GM23338 (cell line): ENCODE results near the gene ITGAV. TPM values are rescaled to one million over a fixed set of nuclear protein-coding genes. Genes with fewer than 3 reads are reported as not detected.

Experiments used
- ATAC-seq: fragments of 200-7000 bp; cut with Tn5 transposase; 3 replicates; pipeline ENCODE4 v1.9.1; 2020
- DNase-seq: peaks from one replicate; pipeline ENCODE4 v3.0.0-alpha.2; 2015; ENCODE audit warnings: low spot score
- H2AFZ ChIP-seq: fragments of 200-600 bp; sonication (generic); 2 replicates; pipeline ENCODE4 v1.8.0; 2016; ENCODE audit warnings: antibody characterized with exemption, mild to moderate bottlenecking, moderate library complexity
- H3F3A ChIP-seq: fragments of 200-600 bp; sonication (generic); replicated peaks from 2 replicates; pipeline ENCODE4 v1.8.0; 2017; ENCODE audit warnings: antibody characterized with exemption, mixed run types, low read depth
- H3K27ac ChIP-seq: fragments of 200-600 bp; sonication (generic); 2 replicates; pipeline ENCODE4 v1.6.1; 2016; ENCODE audit warnings: low read depth
- H3K27me3 ChIP-seq: fragments of 200-600 bp; sonication (generic); 2 replicates; pipeline ENCODE4 v1.8.0; 2016; ENCODE audit warnings: mild to moderate bottlenecking, mixed run types, moderate library complexity; ENCODE audit not compliant: insufficient read depth
- H3K36me3 ChIP-seq: fragments of 200-600 bp; sonication (generic); 2 replicates; pipeline ENCODE4 v1.8.0; 2016; ENCODE audit warnings: mild to moderate bottlenecking; ENCODE audit not compliant: insufficient read depth
- H3K4me1 ChIP-seq: fragments of 200-600 bp; sonication (generic); 2 replicates; pipeline ENCODE4 v1.8.0; 2016; ENCODE audit warnings: mild to moderate bottlenecking, moderate library complexity; ENCODE audit not compliant: insufficient read depth
- H3K4me2 ChIP-seq: fragments of 200-600 bp; sonication (generic); 2 replicates; pipeline ENCODE4 v1.7.1; 2017; ENCODE audit warnings: mixed run types
- H3K4me3 ChIP-seq: fragments of 200-600 bp; sonication (generic); 2 replicates; pipeline ENCODE4 v1.6.1; 2016; ENCODE audit warnings: mixed run types
- H3K79me2 ChIP-seq: fragments of 200-600 bp; sonication (generic); replicated peaks from 2 replicates; pipeline ENCODE4 v1.8.0; 2017; ENCODE audit warnings: mild to moderate bottlenecking; ENCODE audit not compliant: insufficient read depth
- H3K9me2 ChIP-seq: fragments of 200-600 bp; sonication (generic); 2 replicates; pipeline ENCODE4 v1.8.0; 2017; ENCODE audit not compliant: insufficient read depth
- H4K20me1 ChIP-seq: fragments of 200-600 bp; sonication (generic); replicated peaks from 2 replicates; pipeline ENCODE4 v1.8.0; 2017; ENCODE audit warnings: mild to moderate bottlenecking; ENCODE audit not compliant: insufficient read depth
- H3K27ac Mint-ChIP-seq: 2 replicates; pipeline ENCODE4 v1.8.0; 2020; ENCODE audit warnings: inconsistent platforms, mild to moderate bottlenecking, moderate library complexity, mixed read lengths
- H3K27me3 Mint-ChIP-seq: 3 replicates; pipeline ENCODE4 v1.8.0; 2022; ENCODE audit warnings: low read depth, mild to moderate bottlenecking, moderate library complexity, mixed read lengths, inconsistent platforms; ENCODE audit not compliant: insufficient read depth, poor library complexity
- H3K36me3 Mint-ChIP-seq: 3 replicates; pipeline ENCODE4 v1.8.0; 2021; ENCODE audit warnings: low read depth, mild to moderate bottlenecking, inconsistent platforms, moderate library complexity, mixed read lengths
- H3K4me1 Mint-ChIP-seq: 3 replicates; pipeline ENCODE4 v1.8.0; 2020; ENCODE audit warnings: mild to moderate bottlenecking, inconsistent platforms, mixed read lengths
- H3K4me3 Mint-ChIP-seq: 3 replicates; pipeline ENCODE4 v1.8.0; 2021; ENCODE audit warnings: moderate library complexity, mild to moderate bottlenecking, inconsistent platforms, mixed read lengths
- H3K9me3 Mint-ChIP-seq: 3 replicates; pipeline ENCODE4 v1.8.0; 2020; ENCODE audit warnings: moderate library complexity, mild to moderate bottlenecking, inconsistent platforms, mixed read lengths
- ETS1 ChIP-seq: IDR thresholded peaks from 2 replicates; pipeline ENCODE4 v1.6.1; 2016; ENCODE audit warnings: antibody characterized with exemption
- JUNB ChIP-seq: IDR thresholded peaks from one replicate; pipeline ENCODE4 v1.6.1; 2016; ENCODE audit warnings: antibody characterized with exemption; ENCODE audit not compliant: unreplicated experiment
- REST ChIP-seq: IDR thresholded peaks from one replicate; pipeline ENCODE4 v1.6.1; 2018; ENCODE audit warnings: antibody characterized with exemption; ENCODE audit not compliant: unreplicated experiment
- STAT1 ChIP-seq: IDR thresholded peaks from one replicate; pipeline ENCODE4 v1.6.1; 2016; ENCODE audit warnings: antibody characterized with exemption; ENCODE audit not compliant: unreplicated experiment
- ZNF331 ChIP-seq: fragments of 250-450 bp; sonication (Bioruptor Pico); IDR thresholded peaks from 2 replicates; pipeline ENCODE4 v1.5.0; 2020; ENCODE audit warnings: low read depth, mild to moderate bottlenecking, moderate library complexity
- ZNF462 ChIP-seq: fragments of 250-450 bp; sonication (Bioruptor Pico); IDR thresholded peaks from 2 replicates; pipeline ENCODE4 v1.5.0; 2020; ENCODE audit warnings: mild to moderate bottlenecking, moderate library complexity
- polyA plus RNA-seq: library from polyadenylated mRNA; unstranded; fragments of >200 nt; fragmentation: Nextera tagmentation; extraction: Ambion mirVana; gene quantifications from 2 replicates; pipeline ENCODE4 v1.2.1, GENCODE V29; 2016
- total RNA-seq: library from RNA; depleted of rRNA; stranded (reverse); fragments of >200 nt; shearing (Covaris generic); gene quantifications from 2 replicates; pipeline ENCODE4 v1.2.3, GENCODE V29; 2014
- TF ChIP-seq, protein P1 (sequence below), 2 experiments: fragments of 200-600 bp in 1 of 2; sonication (generic) in 1 of 2; conservative IDR thresholded peaks; 2 replicates each; pipeline versions ENCODE4 v1.5.1 to v1.6.1; 2016 to 2017; ENCODE audit warnings: antibody characterized with exemption in 2 of 2, low read depth in 2 of 2, mild to moderate bottlenecking in 2 of 2, moderate library complexity in 1 of 2

Gene ITGAV
- total and polyA plus RNA-seq, 2 experiments from 2014 or later, result 9.1 to 56.5 TPM

DNA sequence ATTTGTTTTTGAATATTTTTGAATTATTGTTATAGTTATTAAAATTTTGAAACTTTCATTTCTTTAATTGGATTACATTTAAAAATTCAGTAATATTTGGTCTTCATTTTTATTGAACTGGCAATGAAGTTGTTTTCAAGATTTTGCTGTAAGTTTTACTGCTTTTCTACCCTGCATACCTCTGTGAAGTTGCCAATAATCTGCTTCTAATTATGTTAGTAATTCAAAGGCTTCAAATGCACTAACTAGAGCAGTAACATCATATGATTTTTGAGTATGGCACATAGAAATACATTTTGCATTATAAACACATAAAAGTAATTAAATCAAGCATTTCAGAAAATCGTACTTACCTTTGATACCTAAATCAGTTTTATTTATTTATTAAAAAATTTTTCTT is 63.7 kb downstream of the ITGAV start (continued):
- TF ChIP-seq ZNF462 (no peak), REST (no peak)

- TF ChIP-seq, protein P1, sequence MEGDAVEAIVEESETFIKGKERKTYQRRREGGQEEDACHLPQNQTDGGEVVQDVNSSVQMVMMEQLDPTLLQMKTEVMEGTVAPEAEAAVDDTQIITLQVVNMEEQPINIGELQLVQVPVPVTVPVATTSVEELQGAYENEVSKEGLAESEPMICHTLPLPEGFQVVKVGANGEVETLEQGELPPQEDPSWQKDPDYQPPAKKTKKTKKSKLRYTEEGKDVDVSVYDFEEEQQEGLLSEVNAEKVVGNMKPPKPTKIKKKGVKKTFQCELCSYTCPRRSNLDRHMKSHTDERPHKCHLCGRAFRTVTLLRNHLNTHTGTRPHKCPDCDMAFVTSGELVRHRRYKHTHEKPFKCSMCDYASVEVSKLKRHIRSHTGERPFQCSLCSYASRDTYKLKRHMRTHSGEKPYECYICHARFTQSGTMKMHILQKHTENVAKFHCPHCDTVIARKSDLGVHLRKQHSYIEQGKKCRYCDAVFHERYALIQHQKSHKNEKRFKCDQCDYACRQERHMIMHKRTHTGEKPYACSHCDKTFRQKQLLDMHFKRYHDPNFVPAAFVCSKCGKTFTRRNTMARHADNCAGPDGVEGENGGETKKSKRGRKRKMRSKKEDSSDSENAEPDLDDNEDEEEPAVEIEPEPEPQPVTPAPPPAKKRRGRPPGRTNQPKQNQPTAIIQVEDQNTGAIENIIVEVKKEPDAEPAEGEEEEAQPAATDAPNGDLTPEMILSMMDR (conservative IDR thresholded peaks at IDR 0.05; ENCODE audit: low read depth in 2 of 2), result no peak
- TF ChIP-seq ETS1, result no peak
- no peak for TF ChIP-seq JUNB
- no peak for TF ChIP-seq ZNF331 (CRISPR knock-in tag)
- TF ChIP-seq STAT1, result no peak
These were observed 69.5 kb downstream of the ITGAV start for GRCh38 chr2:186659383-186659782.

More at GRCh38 chr2:186659383-186659782, 69.5 kb downstream of the ITGAV start:
- no peaks in the 10 kb centered on the region; the same call in 1 of the 2 replicates for H3K36me3 ChIP-seq
- H3K4me2 ChIP-seq, result no peak overlapping the region
- DNase-seq (no peak), ATAC-seq (no peak)
- peaks cover 2% of the 10 kb centered on the region for H3K27me3 Mint-ChIP-seq
- no peak overlapping the region for H2AFZ ChIP-seq
- no peaks in the 10 kb centered on the region for H4K20me1 ChIP-seq
- H3K27ac Mint-ChIP-seq, result no peak overlapping the region
- peaks cover 7% of the 10 kb centered on the region; the same call in 1 of the 2 replicates for H3K4me1 ChIP-seq
- H3K9me3 Mint-ChIP-seq, result no peaks in the 10 kb centered on the region
- no peaks in the 10 kb centered on the region for H3F3A ChIP-seq
- no peak overlapping the region for H3K4me3 ChIP-seq
- peaks cover 7% of the 10 kb centered on the region for H3K4me1 Mint-ChIP-seq
- no peak overlapping the region for H3K4me3 Mint-ChIP-seq
- no peaks in the 10 kb centered on the region for H3K27me3 ChIP-seq
- H3K79me2 ChIP-seq, result no peaks in the 10 kb centered on the region
- H3K36me3 Mint-ChIP-seq, result peaks cover 11% of the 10 kb centered on the region; the same call in 2 of the 3 replicates
- no peak overlapping the region for H3K27ac ChIP-seq
- no peaks in the 10 kb centered on the region for H3K9me2 ChIP-seq
